Endothelial cell of umbilical vein (primary cell): ENCODE results near the gene OPA1.

Experiments used
- CTCF ChIP-seq, 2 donors: IDR thresholded peaks; 1 replicate in 1 of 2; 2 replicates in 1 of 2; pipeline ENCODE4 v1.5.1; 2011; ENCODE audit warnings: low read length in 2 of 2, mild to moderate bottlenecking in 2 of 2, moderate library complexity in 2 of 2, control low read depth in 1 of 2, inconsistent platforms in 1 of 2, low read depth in 1 of 2; ENCODE audit not compliant: insufficient read depth in 1 of 2; ENCODE audit errors: extremely low read depth in 1 of 2
- EZH2 ChIP-seq: IDR thresholded peaks from 2 replicates; pipeline ENCODE4 v1.6.1; 2012; ENCODE audit warnings: borderline replicate concordance, low read depth, mild to moderate bottlenecking, moderate library complexity, low read length, inconsistent platforms; ENCODE audit not compliant: severe bottlenecking
- GATA2 ChIP-seq: IDR thresholded peaks from 2 replicates; pipeline ENCODE4 v1.7.0; 2011; ENCODE audit warnings: low read depth, mild to moderate bottlenecking, moderate library complexity, mixed read lengths, low read length; ENCODE audit not compliant: insufficient read length, insufficient read depth
- JUN ChIP-seq: IDR thresholded peaks from 2 replicates; pipeline ENCODE4 v1.6.1; 2011; ENCODE audit warnings: borderline replicate concordance, low read depth; ENCODE audit not compliant: insufficient read length, insufficient read depth
- MAX ChIP-seq: IDR thresholded peaks from 2 replicates; pipeline ENCODE4 v1.6.1; 2011; ENCODE audit not compliant: insufficient read depth, insufficient read length
- POLR2A ChIP-seq: IDR thresholded peaks from 2 replicates; pipeline ENCODE4 v1.6.1; 2012; ENCODE audit warnings: low read depth, mild to moderate bottlenecking, control low read depth, low read length
- POLR2AphosphoS5 ChIP-seq: IDR thresholded peaks from 2 replicates; pipeline ENCODE4 v1.6.1; 2012; ENCODE audit warnings: low read depth, mild to moderate bottlenecking, control low read depth, low read length, moderate library complexity; ENCODE audit not compliant: insufficient read depth

- TF ChIP-seq CTCF (IDR thresholded peaks at IDR 0.05; ENCODE audit: extremely low read depth in 1 of 2, insufficient read depth in 1 of 2, low read depth in 1 of 2, low read length in 2 of 2), result no peak
- TF ChIP-seq POLR2AphosphoS5, result no peak
- TF ChIP-seq POLR2A, result no peak
- TF ChIP-seq JUN, result no peak
- no peak for TF ChIP-seq GATA2
- no peak for TF ChIP-seq EZH2
- TF ChIP-seq MAX, result no peak
Measured at GRCh38 chr3:193554811-193555210, 38.2 kb upstream of the OPA1 start, which contains the start of gene ATP13A4.
